Smooth muscle cell (in vitro differentiated cells): ENCODE measurements around the gene BAZ2B. TPM values are rescaled to one million over a fixed set of nuclear protein-coding genes. Genes with fewer than 3 reads are reported as not detected.

Source experiments
- DNase-seq: peaks from one replicate; lab custom pipeline; 2025; ENCODE audit not compliant: unreplicated experiment; lab: John Stamatoyannopoulos, UW
- H2AFZ ChIP-seq: fragments of 200-600 bp; sonication (generic); 2 replicates; pipeline ENCODE4 v1.6.0; 2016; ENCODE audit warnings: antibody characterized with exemption, low read depth, mild to moderate bottlenecking
- H3F3A ChIP-seq: fragments of 200-600 bp; sonication (generic); 2 replicates; pipeline ENCODE4 v1.6.0; 2017; ENCODE audit warnings: antibody characterized with exemption, low read depth
- H3K27ac ChIP-seq: fragments of 200-600 bp; sonication (generic); 2 replicates; pipeline ENCODE4 v1.5.1; 2016; ENCODE audit warnings: low read depth, mild to moderate bottlenecking
- H3K27me3 ChIP-seq: fragments of 200-600 bp; sonication (generic); 2 replicates; pipeline ENCODE4 v1.6.1; 2016; ENCODE audit warnings: low read depth, mild to moderate bottlenecking
- H3K36me3 ChIP-seq: fragments of 200-600 bp; sonication (generic); 2 replicates; pipeline ENCODE4 v1.5.1; 2016; ENCODE audit warnings: low read depth
- H3K4me1 ChIP-seq: fragments of 200-600 bp; sonication (generic); 2 replicates; pipeline ENCODE4 v1.5.1; 2016; ENCODE audit warnings: low read depth
- H3K4me2 ChIP-seq: fragments of 200-600 bp; sonication (generic); 2 replicates; pipeline ENCODE4 v1.6.0; 2016; ENCODE audit warnings: mild to moderate bottlenecking
- H3K4me3 ChIP-seq: fragments of 200-600 bp; sonication (generic); 2 replicates; pipeline ENCODE4 v1.5.1; 2016; ENCODE audit warnings: mild to moderate bottlenecking
- H3K79me2 ChIP-seq: fragments of 200-600 bp; sonication (generic); 2 replicates; pipeline ENCODE4 v1.6.0; 2016; ENCODE audit warnings: low read depth, mild to moderate bottlenecking
- H3K9ac ChIP-seq: fragments of 200-600 bp; sonication (generic); 2 replicates; pipeline ENCODE4 v1.6.0; 2016; ENCODE audit warnings: low read depth
- H3K9me3 ChIP-seq: fragments of 200-600 bp; sonication (generic); replicated peaks from 2 replicates; pipeline ENCODE4 v1.5.1; 2016; ENCODE audit warnings: low read depth
- H4K20me1 ChIP-seq: fragments of 200-600 bp; sonication (generic); 2 replicates; pipeline ENCODE4 v1.6.0; 2016; ENCODE audit warnings: low read depth
- WGBS: methylation state at CpG from one replicate; pipeline ENCODE4 v1.1.7; 2016; ENCODE audit warnings: low lambda C conversion rate; 5-methylcytosine and 5-hydroxymethylcytosine counted together
- polyA plus RNA-seq: library from polyadenylated mRNA; unstranded; fragments of >200 nt; fragmentation: Nextera tagmentation; extraction: Ambion mirVana; gene quantifications from 2 replicates; pipeline ENCODE4 v1.2.1, GENCODE V29; 2016
- total RNA-seq: library from RNA; depleted of rRNA; stranded (reverse); fragments of >200 nt; gene quantifications from 2 replicates; pipeline ENCODE4 v1.2.3, GENCODE V29; 2014
- TF ChIP-seq, protein P1 (sequence below): fragments of 200-600 bp; sonication (generic); IDR thresholded peaks from 2 replicates; pipeline ENCODE4 v1.5.1; 2017; ENCODE audit warnings: borderline replicate concordance, mild to moderate bottlenecking, antibody characterized with exemption; ENCODE audit not compliant: insufficient read depth, poor library complexity, severe bottlenecking

BAZ2B gene
- total and polyA plus RNA-seq, 2 experiments from 2014 or later, result 27.7 to 58.5 TPM

DNA sequence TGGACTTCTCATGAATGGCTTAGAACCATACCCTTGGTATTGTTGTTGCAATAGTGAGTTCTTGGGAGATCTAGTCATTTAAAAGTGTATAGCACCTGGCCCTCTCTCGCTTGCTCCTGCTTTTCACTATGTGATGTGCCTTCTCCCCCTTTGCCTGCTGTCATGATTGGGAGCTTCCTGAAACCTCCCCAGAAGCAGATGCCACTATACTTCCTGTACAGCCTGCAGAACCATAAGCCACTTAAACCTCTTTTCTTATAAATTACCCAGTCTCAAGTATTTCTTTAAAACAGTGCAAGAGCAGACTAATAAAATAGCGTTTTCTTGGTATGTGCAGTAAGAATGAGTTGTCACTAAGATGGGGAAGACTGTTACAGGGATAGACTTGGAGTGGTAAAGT lies 31.6 kb downstream of the BAZ2B start:
- no peak overlapping the region for H3K4me3 ChIP-seq
- no peak overlapping the region for H2AFZ ChIP-seq
- no peak overlapping the region for H3K27ac ChIP-seq
- peaks cover 7% of the 10 kb centered on the region for H3K4me1 ChIP-seq
- H3K4me2 ChIP-seq, result no peak overlapping the region
- H3K79me2 ChIP-seq, result peaks cover 60% of the 10 kb centered on the region
- TF ChIP-seq, protein P1, sequence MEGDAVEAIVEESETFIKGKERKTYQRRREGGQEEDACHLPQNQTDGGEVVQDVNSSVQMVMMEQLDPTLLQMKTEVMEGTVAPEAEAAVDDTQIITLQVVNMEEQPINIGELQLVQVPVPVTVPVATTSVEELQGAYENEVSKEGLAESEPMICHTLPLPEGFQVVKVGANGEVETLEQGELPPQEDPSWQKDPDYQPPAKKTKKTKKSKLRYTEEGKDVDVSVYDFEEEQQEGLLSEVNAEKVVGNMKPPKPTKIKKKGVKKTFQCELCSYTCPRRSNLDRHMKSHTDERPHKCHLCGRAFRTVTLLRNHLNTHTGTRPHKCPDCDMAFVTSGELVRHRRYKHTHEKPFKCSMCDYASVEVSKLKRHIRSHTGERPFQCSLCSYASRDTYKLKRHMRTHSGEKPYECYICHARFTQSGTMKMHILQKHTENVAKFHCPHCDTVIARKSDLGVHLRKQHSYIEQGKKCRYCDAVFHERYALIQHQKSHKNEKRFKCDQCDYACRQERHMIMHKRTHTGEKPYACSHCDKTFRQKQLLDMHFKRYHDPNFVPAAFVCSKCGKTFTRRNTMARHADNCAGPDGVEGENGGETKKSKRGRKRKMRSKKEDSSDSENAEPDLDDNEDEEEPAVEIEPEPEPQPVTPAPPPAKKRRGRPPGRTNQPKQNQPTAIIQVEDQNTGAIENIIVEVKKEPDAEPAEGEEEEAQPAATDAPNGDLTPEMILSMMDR, result no peak
- H3K9me3 ChIP-seq, result no peaks in the 10 kb centered on the region
- no peaks in the 10 kb centered on the region for H3K36me3 ChIP-seq
- 58% methylated on average over 2 of the region's 2 CpGs for WGBS
- no peaks in the 10 kb centered on the region for H3F3A ChIP-seq
- H3K27me3 ChIP-seq, result no peaks in the 10 kb centered on the region
- H3K9ac ChIP-seq, result no peak overlapping the region
- DNase-seq, result no peak
- peaks cover 41% of the 10 kb centered on the region for H4K20me1 ChIP-seq

- Histone ChIP-seq H3K4me2 (no peak overlapping the region), H3K4me3 (no peak overlapping the region), H3K79me2 (peaks cover 90% of the 10 kb centered on the region), H3K4me1 (no peaks in the 10 kb centered on the region), H3K36me3 (no peaks in the 10 kb centered on the region), H4K20me1 (peaks cover 66% of the 10 kb centered on the region), H2AFZ (no peak overlapping the region), H3K27ac (no peak overlapping the region), H3K27me3 (no peaks in the 10 kb centered on the region), H3K9ac (no peak overlapping the region), H3F3A (no peaks in the 10 kb centered on the region), H3K9me3 (no peaks in the 10 kb centered on the region)
- no peak for DNase-seq
- WGBS, result 66% methylated on average over 3 of the region's 3 CpGs
- TF ChIP-seq, protein P1, result no peak
Measured at GRCh38 chr2:159573846-159574606, 42.3 kb downstream of the BAZ2B start.

- H2AFZ ChIP-seq, result no peak overlapping the region
- H3K27me3 ChIP-seq, result no peaks in the 10 kb centered on the region
- WGBS, result 99% methylated on average over 4 of the region's 4 CpGs
- no peaks in the 10 kb centered on the region for H3F3A ChIP-seq
- H3K4me1 ChIP-seq, result no peaks in the 10 kb centered on the region
- no peaks in the 10 kb centered on the region for H3K36me3 ChIP-seq
- peaks cover 92% of the 10 kb centered on the region for H3K79me2 ChIP-seq
- H3K4me3 ChIP-seq, result no peak overlapping the region
- H3K9ac ChIP-seq, result no peak overlapping the region
- no peaks in the 10 kb centered on the region for H3K9me3 ChIP-seq
- TF ChIP-seq, protein P1, result no peak
- H4K20me1 ChIP-seq, result peaks cover 66% of the 10 kb centered on the region
- H3K27ac ChIP-seq, result no peak overlapping the region
- no peak overlapping the region for H3K4me2 ChIP-seq
- DNase-seq, result no peak
Measured at GRCh38 chr2:159573294-159573693, 43.1 kb downstream of the BAZ2B start.

DNA sequence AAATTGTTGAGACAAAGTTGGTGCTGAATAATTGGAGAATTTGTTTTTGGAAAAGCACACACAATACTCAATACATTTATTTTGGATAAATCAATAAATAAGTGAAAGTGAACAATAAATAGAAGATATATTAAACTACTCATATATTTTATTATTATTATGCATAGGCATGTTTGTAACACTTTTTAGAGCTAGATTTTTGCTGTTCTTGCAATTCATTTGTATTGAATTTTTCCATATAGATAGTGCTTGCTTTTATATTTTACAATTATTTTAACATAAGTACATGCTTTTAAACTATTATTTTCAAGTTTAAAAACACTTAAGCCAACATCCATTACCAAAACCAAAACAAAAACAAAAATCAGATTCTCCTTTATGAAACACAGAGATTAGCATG lies 43.9 kb downstream of the BAZ2B start:
- Histone ChIP-seq H3K9ac (no peak overlapping the region), H4K20me1 (peaks cover 61% of the 10 kb centered on the region), H3K4me1 (no peaks in the 10 kb centered on the region), H3K27ac (no peak overlapping the region), H3K27me3 (no peaks in the 10 kb centered on the region), H3K4me2 (no peak overlapping the region), H3K36me3 (no peaks in the 10 kb centered on the region), H3K4me3 (no peak overlapping the region), H3F3A (no peaks in the 10 kb centered on the region), H3K79me2 (peaks cover 85% of the 10 kb centered on the region), H3K9me3 (no peaks in the 10 kb centered on the region), H2AFZ (no peak overlapping the region)
- DNase-seq, result no peak
- TF ChIP-seq, protein P1, result no peak
